ENCODE results near the gene DEFB114.

DNA sequence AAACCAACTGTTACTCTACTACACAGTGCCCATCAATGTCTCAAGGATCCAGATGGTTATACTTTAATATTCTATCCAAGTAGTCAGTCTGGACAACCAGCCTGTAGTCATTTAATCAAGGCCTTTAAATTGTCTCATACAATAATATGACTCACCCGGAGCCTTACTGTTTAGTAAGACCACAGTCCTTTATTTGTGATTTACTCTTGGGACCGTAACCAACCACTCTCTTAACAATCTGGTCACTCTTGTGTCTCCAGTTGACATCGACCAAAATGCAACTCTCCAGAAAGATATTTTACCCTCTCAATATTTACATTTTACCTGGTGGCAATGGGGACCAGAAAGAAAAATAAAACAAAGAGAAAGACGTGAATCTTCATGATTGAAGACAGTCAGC, 14.9 kb downstream of the DEFB114 start:
- TF ChIP-seq EZH2 (IDR thresholded peaks at IDR 0.05) = no peak
- TF ChIP-seq, protein P1, sequence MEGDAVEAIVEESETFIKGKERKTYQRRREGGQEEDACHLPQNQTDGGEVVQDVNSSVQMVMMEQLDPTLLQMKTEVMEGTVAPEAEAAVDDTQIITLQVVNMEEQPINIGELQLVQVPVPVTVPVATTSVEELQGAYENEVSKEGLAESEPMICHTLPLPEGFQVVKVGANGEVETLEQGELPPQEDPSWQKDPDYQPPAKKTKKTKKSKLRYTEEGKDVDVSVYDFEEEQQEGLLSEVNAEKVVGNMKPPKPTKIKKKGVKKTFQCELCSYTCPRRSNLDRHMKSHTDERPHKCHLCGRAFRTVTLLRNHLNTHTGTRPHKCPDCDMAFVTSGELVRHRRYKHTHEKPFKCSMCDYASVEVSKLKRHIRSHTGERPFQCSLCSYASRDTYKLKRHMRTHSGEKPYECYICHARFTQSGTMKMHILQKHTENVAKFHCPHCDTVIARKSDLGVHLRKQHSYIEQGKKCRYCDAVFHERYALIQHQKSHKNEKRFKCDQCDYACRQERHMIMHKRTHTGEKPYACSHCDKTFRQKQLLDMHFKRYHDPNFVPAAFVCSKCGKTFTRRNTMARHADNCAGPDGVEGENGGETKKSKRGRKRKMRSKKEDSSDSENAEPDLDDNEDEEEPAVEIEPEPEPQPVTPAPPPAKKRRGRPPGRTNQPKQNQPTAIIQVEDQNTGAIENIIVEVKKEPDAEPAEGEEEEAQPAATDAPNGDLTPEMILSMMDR (IDR thresholded peaks at IDR 0.05) = no peak

Data from neural progenitor cell (in vitro differentiated cells).